ENCODE results near the gene CAMSAP2.
"Not testable (repeated sequence)": the region's sequence is repeated elsewhere in the genome, so short reads cannot be mapped to it uniquely, and the experiment has no call there.

Gene CAMSAP2

DNA sequence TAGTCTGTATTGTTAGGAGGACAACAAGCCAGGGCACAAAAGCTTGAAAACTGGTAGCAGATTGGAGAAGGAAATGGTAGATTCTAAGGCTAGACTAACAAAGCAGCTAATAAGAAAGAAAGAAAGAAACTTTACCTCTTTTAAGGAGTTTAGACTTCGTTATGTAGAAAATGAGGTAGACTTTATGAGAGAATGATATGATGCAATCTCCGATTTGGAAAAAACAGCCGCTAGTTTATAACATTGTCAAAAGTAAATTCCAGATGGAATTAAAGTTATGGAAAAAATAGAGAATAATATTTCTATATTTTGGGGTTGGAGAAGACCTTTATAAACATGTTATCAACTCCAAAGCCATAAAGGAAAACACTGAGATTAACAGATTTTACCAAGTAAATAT, 67.0 kb downstream of the CAMSAP2 start:
- peaks cover 16% of the 10 kb centered on the region for H3K4me1 ChIP-seq (ENCODE audit: low read depth, poor library complexity, severe bottlenecking)

DNA sequence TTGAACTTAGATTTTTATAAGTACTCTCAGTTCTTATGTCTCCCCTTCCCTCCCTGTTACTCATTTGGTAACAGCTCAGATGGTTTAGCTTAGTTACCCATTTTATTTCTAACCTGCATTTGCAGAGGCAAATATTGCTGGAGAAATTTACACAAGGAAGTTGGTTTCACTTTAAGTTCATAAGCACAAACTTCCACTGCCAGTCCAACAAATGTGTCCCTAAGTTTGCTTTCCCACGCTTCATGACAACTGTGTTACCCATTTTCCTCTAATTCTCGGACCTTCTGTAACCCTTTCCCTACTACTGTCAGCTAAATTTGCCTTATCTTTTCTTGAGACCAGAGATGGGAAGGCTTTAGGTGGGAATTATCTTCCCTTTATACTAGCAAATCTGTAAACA, 70.2 kb downstream of the CAMSAP2 start:
- Histone ChIP-seq H2AFZ (ENCODE audit: low read depth) (no peak overlapping the region), H3K27ac (no peak overlapping the region), H3K36me3 (ENCODE audit: insufficient read depth) (no peaks in the 10 kb centered on the region), H4K20me1 (ENCODE audit: insufficient read depth) (no peaks in the 10 kb centered on the region), H3K4me1 (ENCODE audit: low read depth, poor library complexity, severe bottlenecking) (no peaks in the 10 kb centered on the region), H3K9ac (no peak overlapping the region), H3K79me2 (ENCODE audit: insufficient read depth, low read depth) (peaks cover 11% of the 10 kb centered on the region; the same call in 1 of the 2 replicates), H3K4me2 (no peak overlapping the region), H3K4me3 (IDR thresholded peaks at IDR 0.05; ENCODE audit: insufficient read depth, low read depth, low read length) (no peak overlapping the region), H3K27me3 (ENCODE audit: insufficient read depth, low read depth) (no peaks in the 10 kb centered on the region)
- TF ChIP-seq, protein P1, sequence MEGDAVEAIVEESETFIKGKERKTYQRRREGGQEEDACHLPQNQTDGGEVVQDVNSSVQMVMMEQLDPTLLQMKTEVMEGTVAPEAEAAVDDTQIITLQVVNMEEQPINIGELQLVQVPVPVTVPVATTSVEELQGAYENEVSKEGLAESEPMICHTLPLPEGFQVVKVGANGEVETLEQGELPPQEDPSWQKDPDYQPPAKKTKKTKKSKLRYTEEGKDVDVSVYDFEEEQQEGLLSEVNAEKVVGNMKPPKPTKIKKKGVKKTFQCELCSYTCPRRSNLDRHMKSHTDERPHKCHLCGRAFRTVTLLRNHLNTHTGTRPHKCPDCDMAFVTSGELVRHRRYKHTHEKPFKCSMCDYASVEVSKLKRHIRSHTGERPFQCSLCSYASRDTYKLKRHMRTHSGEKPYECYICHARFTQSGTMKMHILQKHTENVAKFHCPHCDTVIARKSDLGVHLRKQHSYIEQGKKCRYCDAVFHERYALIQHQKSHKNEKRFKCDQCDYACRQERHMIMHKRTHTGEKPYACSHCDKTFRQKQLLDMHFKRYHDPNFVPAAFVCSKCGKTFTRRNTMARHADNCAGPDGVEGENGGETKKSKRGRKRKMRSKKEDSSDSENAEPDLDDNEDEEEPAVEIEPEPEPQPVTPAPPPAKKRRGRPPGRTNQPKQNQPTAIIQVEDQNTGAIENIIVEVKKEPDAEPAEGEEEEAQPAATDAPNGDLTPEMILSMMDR (conservative IDR thresholded peaks at IDR 0.05; ENCODE audit: low read depth, low read length): no peak

More for the DNA sequence above, 67.0 kb downstream of the CAMSAP2 start:
- TF ChIP-seq, protein P1 (conservative IDR thresholded peaks at IDR 0.05; ENCODE audit: low read depth, low read length): no peak
- H3K4me2 ChIP-seq: no peak overlapping the region
- H3K27me3 ChIP-seq (ENCODE audit: insufficient read depth, low read depth): no peaks in the 10 kb centered on the region
- H3K27ac ChIP-seq: no peak overlapping the region
- no peaks in the 10 kb centered on the region; the same call in 1 of the 2 replicates for H3K36me3 ChIP-seq (ENCODE audit: insufficient read depth)
- peaks cover 23% of the 10 kb centered on the region for H3K79me2 ChIP-seq (ENCODE audit: insufficient read depth, low read depth)
- no peak overlapping the region for H2AFZ ChIP-seq (ENCODE audit: low read depth)
- no peak overlapping the region for H3K4me3 ChIP-seq (IDR thresholded peaks at IDR 0.05; ENCODE audit: insufficient read depth, low read depth, low read length)
- 0 out of 2 replicates have a peak, but pooled peaks cover 4% of the 10 kb centered on the region for H4K20me1 ChIP-seq (ENCODE audit: insufficient read depth)
- H3K9ac ChIP-seq: no peak overlapping the region

DNA sequence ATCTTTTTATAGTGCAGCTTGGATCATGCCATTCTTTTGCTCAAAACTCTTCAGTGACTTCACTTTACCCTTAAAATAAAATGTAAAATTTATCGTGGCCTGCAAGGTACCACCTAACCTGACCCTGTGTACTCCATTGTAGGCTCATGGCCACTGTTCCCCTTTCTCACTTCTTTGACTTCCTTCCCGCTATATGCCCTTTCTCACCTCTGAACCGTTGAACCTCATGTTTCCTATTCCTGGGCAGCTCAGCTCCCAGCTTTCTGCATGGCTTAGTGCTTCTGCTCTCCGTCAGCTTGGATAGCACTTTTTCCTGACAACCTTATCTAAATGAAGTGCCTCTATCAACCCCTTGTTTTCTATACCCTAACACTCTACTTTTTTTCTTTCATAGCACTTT, 73.0 kb downstream of the CAMSAP2 start:
- TF ChIP-seq, protein P1 (conservative IDR thresholded peaks at IDR 0.05; ENCODE audit: low read depth, low read length): no peak
- Histone ChIP-seq H3K9ac (no peak overlapping the region), H3K4me1 (ENCODE audit: low read depth, poor library complexity, severe bottlenecking) (no peaks in the 10 kb centered on the region), H3K4me2 (no peak overlapping the region), H3K27me3 (ENCODE audit: insufficient read depth, low read depth) (no peaks in the 10 kb centered on the region), H2AFZ (ENCODE audit: low read depth) (no peak overlapping the region), H3K27ac (no peak overlapping the region), H3K36me3 (ENCODE audit: insufficient read depth) (no peaks in the 10 kb centered on the region), H3K79me2 (ENCODE audit: insufficient read depth, low read depth) (no peaks in the 10 kb centered on the region), H3K4me3 (IDR thresholded peaks at IDR 0.05; ENCODE audit: insufficient read depth, low read depth, low read length) (no peak overlapping the region), H4K20me1 (ENCODE audit: insufficient read depth) (no peaks in the 10 kb centered on the region)

DNA sequence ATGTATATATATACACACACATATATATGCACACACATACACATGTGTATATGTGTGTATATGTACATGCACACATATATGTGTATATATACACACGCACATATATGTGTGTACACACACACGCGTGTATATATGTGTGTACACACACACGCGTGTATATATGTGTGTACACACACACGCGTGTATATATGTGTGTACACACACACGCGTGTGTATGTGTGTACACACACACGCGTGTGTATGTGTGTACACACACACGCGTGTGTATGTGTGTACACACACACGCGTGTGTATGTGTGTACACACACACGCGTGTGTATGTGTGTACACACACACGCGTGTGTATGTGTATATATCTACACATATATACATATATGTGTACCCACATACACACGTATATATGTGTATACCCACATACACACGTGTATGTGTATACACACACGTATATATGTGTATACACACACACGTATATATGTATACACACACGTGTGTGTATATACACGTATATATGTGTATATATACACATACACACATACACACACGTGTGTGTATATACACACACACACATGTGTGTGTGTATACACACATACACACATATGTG, 78.0 kb downstream of the CAMSAP2 start:
- H2AFZ ChIP-seq (ENCODE audit: low read depth); H3K27me3 ChIP-seq (ENCODE audit: insufficient read depth, low read depth): not testable (repeated sequence)

DNA sequence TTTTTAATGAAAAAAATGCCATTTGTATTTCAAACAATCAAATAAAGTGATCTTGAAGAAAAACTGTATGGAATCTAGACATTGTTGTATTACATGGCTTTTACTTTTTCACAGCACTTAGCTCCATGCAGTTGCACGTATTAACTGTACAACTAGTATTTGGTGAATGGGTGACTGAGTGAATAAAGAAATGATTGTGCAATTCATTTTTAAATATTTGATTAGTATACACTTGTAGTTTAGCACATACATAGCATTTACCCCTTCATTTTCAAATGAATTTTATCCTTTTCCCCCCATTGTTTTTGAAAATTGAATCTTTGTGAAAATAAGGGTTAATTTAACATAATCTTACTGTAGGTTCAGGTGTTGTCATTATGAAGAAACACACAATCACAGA, 79.6 kb downstream of the CAMSAP2 start:
- Histone ChIP-seq H3K79me2 (ENCODE audit: insufficient read depth, low read depth) (no peaks in the 10 kb centered on the region), H3K4me1 (ENCODE audit: low read depth, poor library complexity, severe bottlenecking) (no peaks in the 10 kb centered on the region), H3K27ac (no peak overlapping the region), H3K4me2 (no peak overlapping the region), H3K9ac (no peak overlapping the region), H4K20me1 (ENCODE audit: insufficient read depth) (no peaks in the 10 kb centered on the region), H3K36me3 (ENCODE audit: insufficient read depth) (no peaks in the 10 kb centered on the region), H3K4me3 (IDR thresholded peaks at IDR 0.05; ENCODE audit: insufficient read depth, low read depth, low read length) (no peak overlapping the region), H2AFZ (ENCODE audit: low read depth) (no peak overlapping the region), H3K27me3 (ENCODE audit: insufficient read depth, low read depth) (no peaks in the 10 kb centered on the region)
- TF ChIP-seq, protein P1 (conservative IDR thresholded peaks at IDR 0.05; ENCODE audit: low read depth, low read length): no peak

More for the DNA sequence above, 78.0 kb downstream of the CAMSAP2 start:
- H3K4me1 ChIP-seq (ENCODE audit: low read depth, poor library complexity, severe bottlenecking); H3K36me3 ChIP-seq (ENCODE audit: insufficient read depth); H3K4me2 ChIP-seq; H3K4me3 ChIP-seq (IDR thresholded peaks at IDR 0.05; ENCODE audit: insufficient read depth, low read depth, low read length); H4K20me1 ChIP-seq (ENCODE audit: insufficient read depth); H3K9ac ChIP-seq; H3K27ac ChIP-seq; H3K79me2 ChIP-seq (ENCODE audit: insufficient read depth, low read depth): not testable (repeated sequence)
